Right lobe of liver (tissue), 4 donors: ENCODE measurements around the gene ZNF540.

Experiments
- POLR2A ChIP-seq: fragments of 450-650 bp; IDR thresholded peaks from one replicate; pipeline ENCODE4 v1.6.1; 2017; ENCODE audit warnings: antibody characterized with exemption, mild to moderate bottlenecking
- TF ChIP-seq, protein P1 (sequence below), 4 donors: fragments of 200-600 bp in 3 of 4; fragments of 450-650 bp in 1 of 4; IDR thresholded peaks; one replicate each; pipeline versions ENCODE4 v1.5.1 to v1.8.0; 2016 to 2022; ENCODE audit warnings: antibody characterized with exemption in 4 of 4, mild to moderate bottlenecking in 2 of 4
- donor health status: DM: no; HTN: no; CAD: no.
- donor health status: DM: no; HTN: no; CAD: no.
- donor health status: DM: no; HTN: yes; CAD: no.

DNA sequence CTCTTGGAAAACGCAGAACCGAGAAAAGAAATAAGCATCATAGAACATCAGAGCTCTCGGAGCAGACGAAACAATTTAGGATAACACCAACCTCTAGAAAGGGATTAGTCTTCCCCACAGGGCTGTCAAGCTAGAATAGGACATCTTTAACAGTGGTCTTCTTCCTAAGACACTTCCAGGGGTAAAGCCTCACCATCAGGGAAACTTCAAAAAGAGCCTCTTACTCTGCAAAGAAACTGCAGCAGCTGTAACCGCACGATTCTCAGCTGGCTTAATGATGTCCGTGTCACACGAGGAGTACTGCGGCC lies 726 bp upstream of the ZNF540 start:
- TF ChIP-seq, protein P1, sequence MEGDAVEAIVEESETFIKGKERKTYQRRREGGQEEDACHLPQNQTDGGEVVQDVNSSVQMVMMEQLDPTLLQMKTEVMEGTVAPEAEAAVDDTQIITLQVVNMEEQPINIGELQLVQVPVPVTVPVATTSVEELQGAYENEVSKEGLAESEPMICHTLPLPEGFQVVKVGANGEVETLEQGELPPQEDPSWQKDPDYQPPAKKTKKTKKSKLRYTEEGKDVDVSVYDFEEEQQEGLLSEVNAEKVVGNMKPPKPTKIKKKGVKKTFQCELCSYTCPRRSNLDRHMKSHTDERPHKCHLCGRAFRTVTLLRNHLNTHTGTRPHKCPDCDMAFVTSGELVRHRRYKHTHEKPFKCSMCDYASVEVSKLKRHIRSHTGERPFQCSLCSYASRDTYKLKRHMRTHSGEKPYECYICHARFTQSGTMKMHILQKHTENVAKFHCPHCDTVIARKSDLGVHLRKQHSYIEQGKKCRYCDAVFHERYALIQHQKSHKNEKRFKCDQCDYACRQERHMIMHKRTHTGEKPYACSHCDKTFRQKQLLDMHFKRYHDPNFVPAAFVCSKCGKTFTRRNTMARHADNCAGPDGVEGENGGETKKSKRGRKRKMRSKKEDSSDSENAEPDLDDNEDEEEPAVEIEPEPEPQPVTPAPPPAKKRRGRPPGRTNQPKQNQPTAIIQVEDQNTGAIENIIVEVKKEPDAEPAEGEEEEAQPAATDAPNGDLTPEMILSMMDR (IDR thresholded peaks at IDR 0.05), result no peak
- TF ChIP-seq POLR2A, result no peak
